ENCODE results near the gene LRRC43.
"Not testable (repeated sequence)": the region's sequence is repeated elsewhere in the genome, so short reads cannot be mapped to it uniquely, and the experiment has no call there.

The LRRC43 gene

DNA sequence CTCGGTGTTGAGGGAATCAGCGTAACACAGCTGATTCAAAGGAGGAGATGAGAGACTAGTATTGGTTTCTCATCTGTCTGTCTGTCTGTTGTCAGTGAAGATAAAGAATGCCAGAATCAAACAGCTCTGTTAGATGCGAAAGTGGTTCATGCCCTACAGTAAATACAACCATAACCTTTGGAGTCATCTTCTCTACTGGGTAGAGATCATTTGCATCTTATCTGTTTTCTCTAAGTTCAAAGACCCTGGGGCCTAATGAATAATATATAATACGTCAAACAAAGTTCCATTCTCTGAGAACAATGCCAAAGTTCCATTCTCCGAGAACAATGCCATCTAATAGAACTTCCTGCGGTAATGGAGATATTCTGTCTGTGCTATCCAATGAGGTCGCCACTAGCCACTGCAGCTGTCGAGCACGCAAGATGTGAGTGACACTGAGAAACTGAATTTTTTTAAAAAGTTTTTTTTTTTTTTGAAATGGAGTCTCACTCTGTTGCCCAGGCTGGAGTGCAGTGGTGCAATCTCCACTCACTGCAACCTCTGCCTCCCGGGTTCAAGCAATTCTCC, 15.5 kb upstream of the LRRC43 start:
- TF ChIP-seq, protein P1, sequence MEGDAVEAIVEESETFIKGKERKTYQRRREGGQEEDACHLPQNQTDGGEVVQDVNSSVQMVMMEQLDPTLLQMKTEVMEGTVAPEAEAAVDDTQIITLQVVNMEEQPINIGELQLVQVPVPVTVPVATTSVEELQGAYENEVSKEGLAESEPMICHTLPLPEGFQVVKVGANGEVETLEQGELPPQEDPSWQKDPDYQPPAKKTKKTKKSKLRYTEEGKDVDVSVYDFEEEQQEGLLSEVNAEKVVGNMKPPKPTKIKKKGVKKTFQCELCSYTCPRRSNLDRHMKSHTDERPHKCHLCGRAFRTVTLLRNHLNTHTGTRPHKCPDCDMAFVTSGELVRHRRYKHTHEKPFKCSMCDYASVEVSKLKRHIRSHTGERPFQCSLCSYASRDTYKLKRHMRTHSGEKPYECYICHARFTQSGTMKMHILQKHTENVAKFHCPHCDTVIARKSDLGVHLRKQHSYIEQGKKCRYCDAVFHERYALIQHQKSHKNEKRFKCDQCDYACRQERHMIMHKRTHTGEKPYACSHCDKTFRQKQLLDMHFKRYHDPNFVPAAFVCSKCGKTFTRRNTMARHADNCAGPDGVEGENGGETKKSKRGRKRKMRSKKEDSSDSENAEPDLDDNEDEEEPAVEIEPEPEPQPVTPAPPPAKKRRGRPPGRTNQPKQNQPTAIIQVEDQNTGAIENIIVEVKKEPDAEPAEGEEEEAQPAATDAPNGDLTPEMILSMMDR (conservative IDR thresholded peaks at IDR 0.05; ENCODE audit: low read length) = no peak
- no peak overlapping the region for H3K4me3 ChIP-seq (ENCODE audit: low read length)
- no peak for DNase-seq (ENCODE audit: low read depth)

DNA sequence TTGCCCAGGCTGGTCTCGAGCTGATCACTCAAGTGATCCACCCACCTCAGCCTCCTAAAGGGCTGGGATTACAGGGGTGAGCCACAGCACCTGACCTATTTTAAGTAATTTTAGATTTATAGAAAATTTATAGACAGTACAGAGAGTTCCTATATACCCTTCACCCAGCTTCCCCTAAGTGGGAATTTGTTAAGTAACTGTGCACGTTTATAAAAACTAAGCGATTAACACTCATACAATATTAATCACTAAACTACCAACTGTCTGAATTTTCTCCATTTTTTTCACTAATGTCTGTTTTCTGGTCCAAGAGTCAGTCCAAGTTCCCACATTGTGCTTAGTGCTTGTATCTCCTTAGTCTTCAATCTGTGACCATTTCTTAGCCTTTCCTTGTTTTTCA, 14.4 kb upstream of the LRRC43 start:
- no peak for DNase-seq (ENCODE audit: low read depth)

DNA sequence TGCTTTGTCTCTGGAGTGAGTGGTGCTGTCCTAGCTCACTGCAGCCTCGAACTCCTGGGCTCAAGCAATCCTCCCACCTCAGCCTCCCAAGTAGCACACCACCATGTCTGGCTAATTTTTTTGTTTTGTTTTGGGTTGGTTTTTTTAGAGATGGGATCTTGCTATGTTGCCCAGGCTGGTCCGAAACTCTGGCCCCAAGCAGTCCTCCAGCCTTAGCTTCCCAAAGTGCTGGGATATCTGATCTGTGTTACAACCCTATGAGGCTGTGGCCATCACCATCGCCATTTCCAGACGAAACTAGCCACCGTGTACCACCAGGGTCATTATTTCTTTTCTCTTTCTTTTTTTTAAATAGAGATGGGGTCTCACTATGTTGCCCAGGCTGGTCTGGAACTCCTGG, 11.5 kb upstream of the LRRC43 start:
- H3K4me3 ChIP-seq (ENCODE audit: low read length) = no peak overlapping the region
- DNase-seq (ENCODE audit: low read depth) = no peak
- TF ChIP-seq, protein P1 (conservative IDR thresholded peaks at IDR 0.05; ENCODE audit: low read length) = no peak

More for the DNA sequence above, 14.4 kb upstream of the LRRC43 start:
- no peak overlapping the region for H3K4me3 ChIP-seq (ENCODE audit: low read length)
- TF ChIP-seq, protein P1 (conservative IDR thresholded peaks at IDR 0.05; ENCODE audit: low read length) = no peak

DNA sequence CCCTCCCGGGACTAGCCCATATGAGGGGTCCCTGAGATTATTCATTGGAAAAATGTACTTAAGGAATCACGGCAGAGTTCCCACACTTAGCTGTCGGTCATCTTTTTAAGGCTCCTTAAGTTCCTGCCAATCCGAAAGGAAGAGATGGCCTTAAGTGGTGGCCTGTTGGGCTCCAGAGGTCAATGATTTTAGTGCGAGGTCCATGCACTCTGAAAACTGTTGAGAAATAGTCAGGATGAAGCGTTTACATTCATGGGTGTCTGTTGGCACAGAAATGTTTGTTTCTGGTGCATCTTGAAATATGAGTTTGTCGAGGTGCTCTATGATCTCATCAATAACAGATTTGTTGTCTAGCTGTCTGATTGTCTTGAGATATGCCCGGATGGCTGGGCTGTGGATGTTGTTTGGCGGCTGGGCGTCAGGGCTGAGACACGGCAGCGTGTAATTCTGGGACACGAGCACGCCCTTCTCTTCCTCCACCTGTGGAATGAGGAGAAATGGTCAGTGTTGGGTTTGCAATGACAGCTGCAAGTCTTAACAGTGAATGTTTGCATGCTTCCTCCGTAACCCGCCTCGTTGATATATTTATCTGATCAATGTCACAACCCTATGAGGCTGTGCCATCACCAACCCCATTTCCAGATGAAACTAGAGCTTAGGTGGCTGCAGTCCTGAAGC, 10.5 kb upstream of the LRRC43 start:
- no peak for DNase-seq (ENCODE audit: low read depth)
- TF ChIP-seq, protein P1 (conservative IDR thresholded peaks at IDR 0.05; ENCODE audit: low read length) = no peak
- no peak overlapping the region for H3K4me3 ChIP-seq (ENCODE audit: low read length)

DNA sequence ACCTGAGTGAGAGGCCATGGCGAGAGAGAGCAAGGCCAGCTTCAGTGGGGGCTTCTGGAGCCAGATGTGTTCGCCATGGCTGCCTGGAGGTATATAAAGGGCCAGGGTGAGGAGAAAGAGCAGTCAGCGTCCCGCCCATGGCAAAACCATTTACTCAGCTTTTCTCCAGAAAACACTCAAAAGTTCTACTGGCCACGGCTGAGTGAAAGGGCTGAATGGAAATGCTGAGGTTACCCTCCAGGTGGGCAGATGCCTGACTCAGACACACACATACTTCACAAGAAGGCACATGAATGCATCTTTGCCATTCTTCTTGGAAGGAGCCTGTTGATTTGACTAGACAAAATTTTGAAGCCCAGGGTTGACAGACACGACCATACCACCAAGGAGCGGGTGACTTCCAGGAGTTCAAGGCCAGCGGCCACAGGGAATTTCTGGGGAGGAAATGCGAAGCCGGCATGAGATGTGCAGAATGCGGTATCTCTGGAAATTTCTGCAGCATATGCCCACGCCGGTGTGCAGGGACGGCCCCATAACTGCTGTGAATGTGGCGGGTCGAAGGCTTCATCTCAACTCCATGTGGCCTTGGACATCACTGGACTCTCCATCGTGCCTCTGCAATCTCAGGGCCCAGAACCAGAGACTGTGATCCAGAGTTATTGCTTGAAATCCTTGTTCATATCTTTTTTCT, 8.6 kb upstream of the LRRC43 start, which contains the start of gene IL31:
TSS of gene IL31 (minus strand) at position 67 of the 691 bp plus-strand sequence. CDS start at position 18, 49 bp downstream.
- DNase-seq (ENCODE audit: low read depth) = no peak
- TF ChIP-seq, protein P1 (conservative IDR thresholded peaks at IDR 0.05; ENCODE audit: low read length) = no peak
- no peak within 1 kb of the TSS for H3K4me3 ChIP-seq (ENCODE audit: low read length)

DNA sequence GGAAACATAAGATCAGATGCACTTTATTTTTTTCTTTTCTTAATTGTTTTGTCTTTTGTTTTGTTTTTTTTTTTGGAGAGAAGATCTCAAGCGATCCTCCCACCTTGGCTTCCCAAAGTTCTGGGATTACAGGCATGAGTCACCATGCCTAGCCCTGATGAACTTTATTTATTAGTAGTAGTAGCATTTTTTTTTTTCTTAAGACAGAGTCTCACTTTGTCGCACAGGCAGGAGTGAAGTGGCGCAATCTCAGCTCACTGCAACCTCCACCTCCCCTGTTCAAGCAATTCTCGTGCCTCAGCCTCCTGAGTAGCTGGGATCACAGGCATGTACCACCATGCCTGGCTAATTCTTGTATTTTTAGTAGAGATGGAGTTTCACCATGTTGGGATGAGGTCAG, 6.5 kb upstream of the LRRC43 start:
- DNase-seq (ENCODE audit: low read depth); H3K4me3 ChIP-seq (ENCODE audit: low read length): not testable (repeated sequence)

DNA sequence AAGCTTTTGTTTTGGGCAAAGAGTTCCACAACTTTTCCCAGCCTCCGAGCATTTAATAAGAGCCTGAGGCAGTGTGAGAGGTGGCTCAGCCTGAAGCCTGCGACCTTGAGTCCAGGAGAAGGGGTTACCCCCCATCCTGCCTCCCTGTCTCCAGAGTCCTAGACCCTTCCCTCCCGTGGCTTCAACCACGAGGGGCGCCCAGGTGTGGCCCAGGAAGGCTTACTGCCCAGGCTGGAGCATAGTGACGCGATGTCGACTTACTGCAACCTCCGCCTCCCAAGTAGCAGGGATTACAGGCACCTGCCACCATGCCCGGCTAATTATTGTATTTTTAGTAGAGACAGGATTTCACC, 641 bp downstream of the LRRC43 start:
- H3K4me3 ChIP-seq (ENCODE audit: low read length) = peak overlapping the region; percentile 53
- no peak for DNase-seq (ENCODE audit: low read depth)
- TF ChIP-seq, protein P1 (conservative IDR thresholded peaks at IDR 0.05; ENCODE audit: low read length) = no peak

All from AG10803 (cell line).